Neural cell (in vitro differentiated cells): Measurements from ENCODE around the gene SLC37A3. TPM values are rescaled to one million over a fixed set of nuclear protein-coding genes. Genes with fewer than 3 reads are reported as not detected.

Source experiments
- H2AFZ ChIP-seq: fragments of 200-600, 300-800 bp; sonication (generic), shearing (Covaris generic); 2 replicates; pipeline ENCODE4 v1.6.0; 2014; ENCODE audit warnings: low read depth, mild to moderate bottlenecking, antibody characterized with exemption, low read length, moderate library complexity
- H3F3A ChIP-seq: fragments of 200-600 bp; shearing (Covaris generic); 2 replicates; pipeline ENCODE4 v1.6.1; 2016; ENCODE audit warnings: mild to moderate bottlenecking, moderate library complexity, mixed read lengths, antibody characterized with exemption, low read length; ENCODE audit not compliant: insufficient read depth, poor library complexity, severe bottlenecking
- H3K27ac ChIP-seq: fragments of 200-600, 300-800 bp; sonication (generic), shearing (Covaris generic); 2 replicates; pipeline ENCODE4 v1.5.1; 2014; ENCODE audit warnings: mild to moderate bottlenecking, low read length, moderate library complexity
- H3K27me3 ChIP-seq: fragments of 300-800, 200-600 bp; sonication (generic), shearing (Covaris generic); 2 replicates; pipeline ENCODE4 v1.6.0; 2014; ENCODE audit warnings: mild to moderate bottlenecking, low read depth, low read length, moderate library complexity; ENCODE audit not compliant: insufficient read depth
- H3K36me3 ChIP-seq: fragments of 300-800, 200-600 bp; sonication (generic), shearing (Covaris generic); 2 replicates; pipeline ENCODE4 v1.5.1; 2014; ENCODE audit warnings: mild to moderate bottlenecking, antibody characterized with exemption, low read length, moderate library complexity; ENCODE audit not compliant: insufficient read depth
- H3K4me2 ChIP-seq: fragments of 300-800, 200-600 bp; sonication (generic), shearing (Covaris generic); 2 replicates; pipeline ENCODE4 v1.6.0; 2014; ENCODE audit warnings: mild to moderate bottlenecking, low read length
- H3K4me3 ChIP-seq: fragments of 300-800, 200-600 bp; sonication (generic), shearing (Covaris generic); 2 replicates; pipeline ENCODE4 v1.5.1; 2014; ENCODE audit warnings: mild to moderate bottlenecking, low read length, moderate library complexity
- H3K79me2 ChIP-seq: fragments of 200-600 bp; shearing (Covaris generic); replicated peaks from 2 replicates; pipeline ENCODE4 v1.6.0; 2014; ENCODE audit warnings: mild to moderate bottlenecking, low read length, moderate library complexity; ENCODE audit not compliant: insufficient read depth
- H3K9ac ChIP-seq: fragments of 300-800, 200-600 bp; sonication (generic), shearing (Covaris generic); 2 replicates; pipeline ENCODE4 v1.6.1; 2016; ENCODE audit warnings: mild to moderate bottlenecking, low read length, mixed read lengths
- H3K9me2 ChIP-seq: fragments of 200-600 bp; shearing (Covaris generic); 2 replicates; pipeline ENCODE4 v1.6.1; 2016; ENCODE audit warnings: mild to moderate bottlenecking, low read length, mixed read lengths; ENCODE audit not compliant: insufficient read depth
- H3K9me3 ChIP-seq: fragments of 200-600, 300-800 bp; sonication (generic), shearing (Covaris generic); 2 replicates; pipeline ENCODE4 v1.6.1; 2016; ENCODE audit warnings: mild to moderate bottlenecking, mixed run types, low read length, moderate library complexity, mixed read lengths
- H4K20me1 ChIP-seq: fragments of 200-600 bp; shearing (Covaris generic); 2 replicates; pipeline ENCODE4 v1.6.1; 2016; ENCODE audit warnings: mild to moderate bottlenecking, mixed run types; ENCODE audit not compliant: insufficient read depth
- CTCF ChIP-seq: fragments of 450-650 bp; IDR thresholded peaks from 2 replicates; pipeline ENCODE4 v1.5.1; 2014; ENCODE audit warnings: antibody characterized with exemption, mild to moderate bottlenecking, moderate library complexity; ENCODE audit not compliant: poor library complexity, severe bottlenecking
- EP300 ChIP-seq: fragments of 450-650 bp; conservative IDR thresholded peaks from 2 replicates; pipeline ENCODE4 v1.6.1; 2014; ENCODE audit warnings: antibody characterized with exemption, mild to moderate bottlenecking, moderate library complexity; ENCODE audit not compliant: poor library complexity, severe bottlenecking
- EZH2 ChIP-seq: fragments of 200-600, 300-800 bp; shearing (Covaris generic), sonication (generic); IDR thresholded peaks from 2 replicates; pipeline ENCODE4 v1.6.1; 2014; ENCODE audit warnings: antibody characterized with exemption, low read length, borderline replicate concordance, mild to moderate bottlenecking; ENCODE audit not compliant: insufficient read depth, poor library complexity, severe bottlenecking
- MXI1 ChIP-seq: fragments of 450-650 bp; conservative IDR thresholded peaks from 2 replicates; pipeline ENCODE4 v1.6.1; 2014; ENCODE audit warnings: antibody characterized with exemption, mild to moderate bottlenecking; ENCODE audit not compliant: poor library complexity, severe bottlenecking
- POLR2AphosphoS5 ChIP-seq: IDR thresholded peaks from 2 replicates; pipeline ENCODE4 v1.6.1; 2012
- RAD21 ChIP-seq: fragments of 450-650 bp; conservative IDR thresholded peaks from 2 replicates; pipeline ENCODE4 v1.6.1; 2014; ENCODE audit warnings: antibody characterized with exemption, mild to moderate bottlenecking, moderate library complexity
- SMC3 ChIP-seq: fragments of 450-650 bp; conservative IDR thresholded peaks from 2 replicates; pipeline ENCODE4 v1.6.1; 2014; ENCODE audit warnings: antibody characterized with exemption, mild to moderate bottlenecking, moderate library complexity; ENCODE audit not compliant: poor library complexity
- TAF1 ChIP-seq: IDR thresholded peaks from 2 replicates; pipeline ENCODE4 v1.6.1; 2012; ENCODE audit warnings: low read depth
- polyA plus RNA-seq: library from polyadenylated mRNA; depleted of rRNA; stranded (reverse); fragments of >200 nt; gene quantifications from 2 replicates; pipeline ENCODE4 v1.2.3, GENCODE V29; 2014
- TF ChIP-seq, protein P1 (sequence below): IDR thresholded peaks from 2 replicates; pipeline ENCODE4 v1.6.1; 2012; ENCODE audit warnings: borderline replicate concordance

SLC37A3 gene
- polyA plus RNA-seq, 1 donor from 2014 or later: 176 TPM

DNA sequence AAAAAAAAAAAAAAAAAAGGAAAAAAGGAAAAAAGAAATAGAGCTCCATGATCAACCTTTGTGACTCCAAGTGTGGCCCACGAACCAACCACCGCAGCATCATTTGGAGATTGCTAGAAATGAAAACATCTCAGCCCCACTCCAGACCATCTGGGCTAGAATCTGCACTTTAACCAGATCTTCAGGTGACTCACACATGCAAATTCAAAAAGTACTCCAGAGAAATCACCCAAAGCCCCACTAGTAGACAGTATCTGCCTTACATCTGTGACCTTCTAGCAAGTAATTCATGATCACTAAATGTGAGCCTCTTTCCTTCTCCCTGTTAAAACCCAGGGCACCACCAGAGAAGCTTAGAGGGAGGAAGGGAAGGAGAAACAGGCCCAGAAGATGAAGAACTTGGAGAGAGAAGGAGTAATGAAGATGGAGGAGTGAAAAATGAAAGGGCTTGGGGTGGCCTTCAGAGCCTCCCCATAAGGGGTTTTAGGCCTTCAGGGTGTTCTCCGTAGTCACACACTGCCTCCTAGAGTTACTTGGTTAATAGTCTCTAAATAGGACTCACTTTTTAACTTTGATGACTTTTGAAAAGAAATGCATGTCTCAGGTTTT, 94.0 kb downstream of the SLC37A3 start:
- Histone ChIP-seq H3F3A (no peaks in the 10 kb centered on the region), H3K79me2 (no peaks in the 10 kb centered on the region), H3K36me3 (no peaks in the 10 kb centered on the region), H3K4me3 (no peak overlapping the region), H4K20me1 (no peaks in the 10 kb centered on the region), H3K27ac (no peak overlapping the region), H2AFZ (no peak overlapping the region), H3K27me3 (no peaks in the 10 kb centered on the region), H3K9me2 (no peaks in the 10 kb centered on the region), H3K9me3 (no peaks in the 10 kb centered on the region), H3K4me2 (no peak overlapping the region), H3K9ac (no peak overlapping the region)
- TF ChIP-seq EZH2 (no peak), POLR2AphosphoS5 (no peak), TAF1 (no peak)
- TF ChIP-seq, protein P1, sequence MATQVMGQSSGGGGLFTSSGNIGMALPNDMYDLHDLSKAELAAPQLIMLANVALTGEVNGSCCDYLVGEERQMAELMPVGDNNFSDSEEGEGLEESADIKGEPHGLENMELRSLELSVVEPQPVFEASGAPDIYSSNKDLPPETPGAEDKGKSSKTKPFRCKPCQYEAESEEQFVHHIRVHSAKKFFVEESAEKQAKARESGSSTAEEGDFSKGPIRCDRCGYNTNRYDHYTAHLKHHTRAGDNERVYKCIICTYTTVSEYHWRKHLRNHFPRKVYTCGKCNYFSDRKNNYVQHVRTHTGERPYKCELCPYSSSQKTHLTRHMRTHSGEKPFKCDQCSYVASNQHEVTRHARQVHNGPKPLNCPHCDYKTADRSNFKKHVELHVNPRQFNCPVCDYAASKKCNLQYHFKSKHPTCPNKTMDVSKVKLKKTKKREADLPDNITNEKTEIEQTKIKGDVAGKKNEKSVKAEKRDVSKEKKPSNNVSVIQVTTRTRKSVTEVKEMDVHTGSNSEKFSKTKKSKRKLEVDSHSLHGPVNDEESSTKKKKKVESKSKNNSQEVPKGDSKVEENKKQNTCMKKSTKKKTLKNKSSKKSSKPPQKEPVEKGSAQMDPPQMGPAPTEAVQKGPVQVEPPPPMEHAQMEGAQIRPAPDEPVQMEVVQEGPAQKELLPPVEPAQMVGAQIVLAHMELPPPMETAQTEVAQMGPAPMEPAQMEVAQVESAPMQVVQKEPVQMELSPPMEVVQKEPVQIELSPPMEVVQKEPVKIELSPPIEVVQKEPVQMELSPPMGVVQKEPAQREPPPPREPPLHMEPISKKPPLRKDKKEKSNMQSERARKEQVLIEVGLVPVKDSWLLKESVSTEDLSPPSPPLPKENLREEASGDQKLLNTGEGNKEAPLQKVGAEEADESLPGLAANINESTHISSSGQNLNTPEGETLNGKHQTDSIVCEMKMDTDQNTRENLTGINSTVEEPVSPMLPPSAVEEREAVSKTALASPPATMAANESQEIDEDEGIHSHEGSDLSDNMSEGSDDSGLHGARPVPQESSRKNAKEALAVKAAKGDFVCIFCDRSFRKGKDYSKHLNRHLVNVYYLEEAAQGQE: no peak

DNA sequence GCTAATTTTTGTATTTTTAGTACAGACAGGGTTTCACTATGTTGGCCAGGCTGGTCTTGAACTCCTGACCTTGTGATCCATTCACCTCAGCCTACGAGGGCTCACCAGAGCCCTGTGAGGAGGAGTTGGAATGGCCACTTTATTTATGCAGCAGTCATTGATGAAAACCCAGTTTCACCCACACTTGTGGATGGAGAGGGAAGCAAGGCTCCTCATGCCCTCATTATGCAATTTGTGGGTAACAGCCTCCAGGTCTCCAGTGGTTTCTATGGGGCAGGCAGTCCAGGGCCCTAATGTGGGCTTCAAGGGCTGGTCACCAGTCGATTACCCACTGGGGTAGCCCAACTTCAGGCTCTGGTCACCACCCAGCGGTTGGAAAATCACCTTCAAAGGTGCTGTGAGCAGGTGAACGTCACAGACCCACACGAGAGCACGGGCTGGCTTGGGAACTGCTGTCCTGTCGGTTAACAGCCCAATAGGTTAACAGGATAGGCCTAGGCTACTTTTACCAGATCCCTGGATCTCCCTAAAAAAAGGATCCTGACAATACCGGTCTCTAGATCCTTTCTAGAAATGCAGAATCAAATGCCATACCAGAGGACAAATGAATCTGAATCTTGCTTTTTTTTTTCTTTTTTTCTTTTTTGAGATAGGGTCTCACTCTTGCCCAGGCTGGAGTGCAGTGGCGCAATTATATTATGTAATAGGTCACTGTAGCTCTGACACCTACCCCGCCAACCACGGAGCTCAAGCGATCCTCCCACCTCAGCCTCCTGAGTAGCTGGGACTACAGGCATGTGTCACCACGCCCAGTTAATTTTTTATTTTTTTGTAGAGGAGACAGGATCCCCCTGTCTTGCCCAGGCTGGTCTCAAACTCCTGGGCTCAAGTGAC, 97.8 kb downstream of the SLC37A3 start:
- H3K27ac ChIP-seq: no peak overlapping the region
- no peak overlapping the region for H3K4me2 ChIP-seq
- no peak overlapping the region for H3K4me3 ChIP-seq
- H3K79me2 ChIP-seq: no peaks in the 10 kb centered on the region
- H2AFZ ChIP-seq: no peak overlapping the region
- H3K9me3 ChIP-seq: no peaks in the 10 kb centered on the region
- H4K20me1 ChIP-seq: no peaks in the 10 kb centered on the region
- H3K9me2 ChIP-seq: no peaks in the 10 kb centered on the region
- no peaks in the 10 kb centered on the region for H3F3A ChIP-seq
- H3K9ac ChIP-seq: no peak overlapping the region
- TF ChIP-seq SMC3 (no peak), EZH2 (no peak), CTCF (no peak), RAD21 (no peak), POLR2AphosphoS5 (no peak), TAF1 (no peak), MXI1 (no peak), EP300 (no peak)
- TF ChIP-seq, protein P1: no peak
- H3K27me3 ChIP-seq: no peaks in the 10 kb centered on the region
- no peaks in the 10 kb centered on the region for H3K36me3 ChIP-seq
